T follicular helper cell (primary cell): Measurements from ENCODE around the gene AOPEP.

Experiments
- DNase-seq: peaks from one replicate; pipeline ENCODE4 v3.0.0-alpha.2; 2020; ENCODE audit warnings: low read depth

Gene AOPEP

DNA sequence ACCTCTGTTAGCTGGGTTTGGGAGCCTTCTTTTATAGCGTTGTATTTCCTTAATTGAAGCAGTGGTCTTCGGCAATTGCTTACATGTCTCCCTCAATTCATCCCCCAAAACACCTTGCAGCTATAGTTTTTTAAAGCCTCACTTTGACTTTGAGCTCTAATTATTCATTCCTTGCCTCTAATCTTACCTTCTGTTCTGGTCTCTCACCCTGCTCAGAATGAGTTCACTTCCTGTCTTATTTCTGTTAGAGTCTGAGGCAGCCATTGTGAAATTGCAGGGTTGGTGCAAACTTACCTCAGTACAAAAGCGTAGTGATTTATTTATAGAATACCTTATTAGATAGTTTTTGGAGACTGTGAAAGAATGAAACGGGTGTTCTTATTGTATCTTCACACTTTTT, 35.0 kb downstream of the AOPEP start:
- no peak for DNase-seq

DNA sequence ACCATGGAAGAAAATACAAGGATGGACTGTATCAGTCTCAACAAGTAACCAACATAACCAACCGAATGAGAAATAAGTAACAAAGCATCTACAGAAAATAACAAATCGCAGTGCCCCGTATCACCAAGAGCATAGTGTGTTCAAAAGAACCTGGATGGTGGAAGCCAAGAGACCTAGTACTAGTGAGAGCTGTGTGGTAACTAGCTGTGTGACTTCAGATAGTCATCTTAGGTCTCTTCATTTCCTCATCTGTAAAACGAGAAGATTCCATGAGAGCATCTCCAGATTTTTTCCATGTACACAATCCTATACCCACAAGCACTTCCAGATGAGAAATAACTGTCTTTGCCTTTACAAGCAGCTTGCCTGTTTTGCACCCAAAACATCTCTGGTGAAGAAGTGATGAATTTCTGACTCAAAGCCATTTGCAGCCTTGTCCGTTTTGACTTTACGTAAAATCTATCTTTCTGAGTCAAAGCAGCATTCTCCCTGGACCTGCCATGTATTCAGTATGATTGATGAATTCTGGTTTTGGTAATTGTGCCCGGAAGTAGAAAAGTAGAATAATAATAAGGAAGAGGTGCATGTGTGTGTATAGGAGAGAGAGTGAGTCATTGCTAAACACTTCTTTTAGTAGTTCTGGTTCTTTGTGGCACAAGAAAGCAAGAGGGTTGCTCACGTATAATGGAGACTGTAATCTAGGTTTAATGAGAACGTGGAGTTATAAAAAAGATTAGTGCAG, 41.0 kb downstream of the AOPEP start:
- no peak for DNase-seq

DNA sequence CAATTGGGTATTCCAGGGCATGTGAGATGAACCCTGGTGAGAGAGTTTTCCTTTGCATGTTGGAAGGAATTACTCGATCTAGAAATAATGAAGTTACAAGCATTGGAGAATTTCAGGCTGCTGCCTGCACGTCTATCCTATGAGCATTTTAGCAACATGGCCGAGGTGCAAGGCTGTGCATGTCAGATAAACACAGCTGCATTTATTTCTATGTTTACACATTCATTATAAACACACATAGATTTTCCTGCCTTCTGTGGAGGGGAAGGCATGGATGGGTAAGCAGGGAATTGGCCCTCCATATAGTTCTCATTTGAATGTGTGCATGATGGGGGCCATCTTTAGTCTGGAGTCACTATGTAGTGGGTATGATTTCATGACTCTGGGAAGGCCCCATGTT, 42.3 kb downstream of the AOPEP start:
- DNase-seq = no peak

DNA sequence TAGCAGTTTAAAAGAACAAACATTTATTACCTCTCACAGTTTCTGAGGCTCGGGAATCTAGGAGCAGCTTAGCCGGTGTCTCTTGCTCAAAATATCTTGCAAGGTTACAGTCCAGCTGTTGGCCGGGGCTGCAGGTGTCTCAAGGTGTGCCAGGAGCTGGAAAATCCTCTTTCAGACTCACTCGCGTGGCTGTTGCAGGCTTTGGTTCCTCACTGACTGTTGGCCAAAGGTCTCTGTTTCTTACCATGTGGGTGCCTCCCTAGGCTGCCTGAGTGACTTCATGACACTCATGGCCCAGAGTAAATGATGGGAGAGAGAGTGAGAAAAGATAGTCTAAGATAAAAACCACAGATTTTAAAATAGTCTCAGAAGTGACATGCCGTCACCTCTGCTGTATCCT, 43.8 kb downstream of the AOPEP start:
- no peak for DNase-seq

DNA sequence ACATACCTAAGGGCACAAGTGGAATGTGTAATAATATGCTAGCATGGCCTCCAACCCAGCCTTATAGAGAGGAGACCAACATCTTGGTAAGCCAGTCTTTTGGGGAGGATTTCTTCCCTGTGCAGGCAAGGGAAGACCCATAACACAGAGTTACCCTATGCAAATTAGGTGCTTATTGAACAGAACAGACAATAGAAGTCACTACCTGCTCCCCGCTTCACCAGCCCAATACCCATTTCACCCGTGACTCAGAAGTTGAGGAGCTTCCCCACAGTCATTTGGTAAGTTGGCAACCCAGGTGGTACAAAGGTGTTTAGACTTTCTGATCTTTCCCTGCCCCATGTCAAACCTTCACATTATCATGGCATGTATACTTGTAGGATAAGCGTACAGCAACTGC, 44.6 kb downstream of the AOPEP start:
- no peak for DNase-seq

DNA sequence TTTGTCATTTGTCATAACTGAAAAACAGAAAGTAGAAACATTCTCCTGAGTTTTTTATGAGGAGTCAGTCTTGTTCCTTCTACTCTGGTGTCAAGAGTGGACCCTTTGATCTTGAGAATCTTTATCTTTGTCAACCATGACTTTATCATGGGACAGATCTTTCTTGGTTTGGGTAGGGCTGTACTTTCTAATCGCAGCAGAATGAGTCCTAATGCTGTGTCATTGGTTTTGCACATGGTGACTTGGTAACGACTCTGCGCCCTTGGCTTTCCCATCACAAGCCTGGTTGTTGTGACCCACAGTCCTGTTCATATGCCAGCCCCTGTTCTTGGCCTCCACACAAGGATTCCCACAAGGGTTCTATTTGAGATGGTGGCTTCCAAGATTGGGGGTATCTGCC, 45.6 kb downstream of the AOPEP start:
- no peak for DNase-seq

DNA sequence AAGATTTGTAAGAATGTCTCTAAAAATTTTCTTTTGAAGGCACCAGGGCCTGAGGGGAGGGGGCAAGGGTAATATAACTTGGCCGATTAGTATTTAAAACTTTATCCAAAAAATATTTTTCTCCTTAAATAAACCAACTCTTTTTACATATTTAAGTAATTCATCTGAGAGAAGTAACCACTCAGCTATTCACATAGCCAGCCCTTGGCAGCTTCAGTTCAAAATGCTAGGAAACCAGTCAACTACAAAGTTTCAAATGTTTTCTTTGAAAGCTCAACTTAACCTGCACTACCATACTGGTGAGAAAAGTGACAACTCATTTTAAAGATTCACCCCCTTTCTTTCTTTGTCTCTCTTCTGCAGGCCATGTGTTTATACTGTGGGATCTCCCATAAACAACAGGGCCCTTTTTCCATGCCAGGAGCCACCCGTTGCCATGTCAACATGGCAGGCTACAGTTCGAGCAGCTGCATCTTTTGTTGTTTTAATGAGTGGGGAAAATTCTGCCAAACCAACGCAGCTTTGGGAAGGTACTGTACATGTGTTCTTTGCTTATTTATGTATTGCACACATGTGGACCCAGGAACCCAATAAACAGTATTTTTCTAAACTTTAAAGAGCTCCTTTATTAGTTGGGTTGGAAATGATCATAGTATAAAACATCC, 46.3 kb downstream of the AOPEP start:
- no peak for DNase-seq

DNA sequence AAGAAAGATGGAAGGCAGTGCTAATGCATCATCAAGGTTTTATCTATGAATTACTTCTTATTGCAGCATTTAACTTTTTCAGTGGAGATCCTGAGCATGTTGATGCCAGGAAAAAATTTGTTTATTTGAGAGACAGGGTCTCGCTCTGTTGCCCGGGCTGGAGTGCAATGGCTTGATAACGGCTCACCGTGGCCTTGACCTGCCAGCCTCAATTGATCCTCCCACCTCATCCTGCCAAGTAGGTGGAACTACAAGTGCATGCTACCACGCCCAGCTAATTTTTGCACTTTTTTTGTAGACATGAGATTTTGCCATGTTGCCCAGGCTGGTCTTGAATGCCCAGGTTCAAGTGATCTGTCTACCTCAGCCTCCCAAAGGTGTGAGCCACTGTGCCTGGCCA, 47.2 kb downstream of the AOPEP start:
- no peak for DNase-seq

DNA sequence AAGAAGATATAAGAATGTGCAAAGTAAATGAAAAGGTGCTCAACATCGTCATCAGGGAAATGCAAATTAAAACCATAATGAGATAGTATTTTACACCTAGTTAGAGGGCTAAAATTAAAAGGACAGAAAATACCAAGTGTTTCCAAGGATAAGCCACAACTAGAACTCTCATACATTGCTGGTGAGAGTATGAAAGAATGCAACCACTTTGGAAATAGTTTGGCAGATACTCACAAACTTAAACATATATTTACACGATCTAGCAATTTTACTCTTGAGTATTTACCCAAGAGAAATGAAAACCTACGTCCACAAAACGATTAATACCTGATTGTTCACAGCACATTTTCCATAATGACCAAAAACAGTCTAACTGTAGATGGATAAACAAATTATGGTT, 51.5 kb downstream of the AOPEP start:
- DNase-seq = no peak

DNA sequence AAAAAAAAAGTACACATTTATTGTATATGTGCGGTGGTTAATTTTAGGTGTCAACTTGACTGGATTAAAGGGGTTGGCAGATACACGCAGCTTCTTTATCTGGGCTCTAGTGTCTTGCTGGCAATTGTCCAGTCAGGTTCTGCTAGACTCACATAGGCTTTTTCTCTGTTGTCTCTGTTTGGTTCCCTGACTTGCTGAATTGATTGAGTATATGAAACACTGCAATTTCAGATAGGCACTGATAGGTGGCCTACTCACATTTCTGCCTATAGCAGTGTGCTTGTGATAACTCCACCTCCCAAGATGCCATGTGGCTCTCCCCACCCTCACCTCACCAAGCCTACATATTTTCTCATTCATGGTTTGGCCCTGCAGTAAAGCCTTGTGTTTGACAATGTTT, 52.5 kb downstream of the AOPEP start:
- no peak for DNase-seq

DNA sequence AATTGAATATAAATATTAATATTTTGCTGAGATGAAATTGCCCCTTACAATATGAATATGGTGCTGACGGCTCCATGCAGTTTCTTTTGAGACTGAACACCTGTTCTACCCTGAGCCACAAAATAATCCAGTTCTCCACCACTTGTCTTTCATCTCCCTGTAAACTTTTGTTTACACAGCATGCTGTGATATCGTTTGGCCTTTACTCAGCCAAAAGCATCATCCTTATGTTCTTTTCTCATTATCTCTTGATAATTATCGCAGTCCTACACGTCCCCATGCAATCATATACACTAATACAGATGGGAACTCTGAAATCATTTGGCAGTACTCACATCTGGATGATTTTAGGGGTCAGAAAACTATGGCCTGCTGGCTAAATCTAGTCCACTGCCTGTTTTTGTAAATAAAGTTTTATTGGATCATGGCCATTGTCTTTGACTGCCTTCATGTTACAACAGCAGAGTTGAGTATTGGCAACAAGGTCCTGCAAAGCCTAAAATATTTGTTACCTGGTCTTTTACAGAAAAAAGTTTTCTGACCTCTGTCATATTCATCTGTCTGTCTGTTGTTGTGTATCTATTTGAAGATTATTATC, 53.3 kb downstream of the AOPEP start:
- no peak for DNase-seq

DNA sequence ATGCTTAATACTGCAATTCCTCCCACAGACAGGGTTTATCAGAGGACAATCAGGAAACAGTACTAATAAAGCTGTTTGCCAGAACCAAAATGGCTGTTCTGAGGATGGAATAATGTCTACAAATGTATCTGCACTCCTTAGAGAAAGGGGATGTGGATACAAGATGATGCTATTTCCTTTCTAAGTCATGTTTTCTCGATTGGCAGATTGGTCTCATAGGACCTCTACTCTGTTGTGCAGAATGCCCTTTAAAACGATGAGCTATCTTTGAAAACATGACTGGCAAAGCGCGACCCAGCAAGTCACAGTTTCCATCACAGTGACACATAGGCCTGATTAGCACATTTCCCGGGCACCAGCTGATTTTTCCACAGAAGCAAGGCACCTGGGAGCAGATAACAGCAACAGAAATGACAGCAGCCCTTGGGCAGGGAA, 54.0 kb downstream of the AOPEP start:
- DNase-seq = no peak

DNA sequence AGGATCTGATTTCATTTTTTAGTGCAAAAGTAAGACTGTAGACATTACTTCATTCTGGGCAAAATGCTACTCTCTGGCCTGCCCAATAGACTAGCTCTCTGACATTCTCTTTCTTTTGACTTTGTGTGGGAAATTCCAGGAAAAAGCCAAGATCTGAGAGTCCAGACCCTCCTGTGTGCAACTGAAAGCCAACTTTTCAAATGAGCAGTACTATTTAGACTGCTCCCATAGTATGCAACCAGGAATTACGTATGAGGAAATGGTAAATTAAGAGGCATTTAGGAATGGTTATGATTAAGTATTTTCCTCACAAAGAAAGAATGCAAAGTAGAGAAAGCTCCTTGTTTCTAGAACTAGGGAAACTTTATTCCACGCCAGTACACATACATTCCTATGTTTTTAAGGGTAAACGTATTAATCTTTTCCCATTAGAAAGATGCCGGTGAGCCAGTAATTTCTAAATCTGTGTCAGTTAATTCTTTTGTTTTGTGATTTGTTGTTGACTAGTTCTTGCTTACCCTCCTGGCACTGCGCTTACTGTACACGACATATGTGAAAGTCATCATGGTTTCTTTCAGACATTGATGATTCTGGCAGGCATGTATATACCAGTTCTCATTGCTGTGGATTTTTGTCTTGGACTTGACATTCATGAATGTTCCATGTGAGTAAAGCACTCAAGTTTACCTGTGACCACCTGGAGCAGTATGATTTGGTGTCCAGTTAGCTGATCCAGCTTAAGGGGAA, 56.0 kb downstream of the AOPEP start:
- DNase-seq = no peak

DNA sequence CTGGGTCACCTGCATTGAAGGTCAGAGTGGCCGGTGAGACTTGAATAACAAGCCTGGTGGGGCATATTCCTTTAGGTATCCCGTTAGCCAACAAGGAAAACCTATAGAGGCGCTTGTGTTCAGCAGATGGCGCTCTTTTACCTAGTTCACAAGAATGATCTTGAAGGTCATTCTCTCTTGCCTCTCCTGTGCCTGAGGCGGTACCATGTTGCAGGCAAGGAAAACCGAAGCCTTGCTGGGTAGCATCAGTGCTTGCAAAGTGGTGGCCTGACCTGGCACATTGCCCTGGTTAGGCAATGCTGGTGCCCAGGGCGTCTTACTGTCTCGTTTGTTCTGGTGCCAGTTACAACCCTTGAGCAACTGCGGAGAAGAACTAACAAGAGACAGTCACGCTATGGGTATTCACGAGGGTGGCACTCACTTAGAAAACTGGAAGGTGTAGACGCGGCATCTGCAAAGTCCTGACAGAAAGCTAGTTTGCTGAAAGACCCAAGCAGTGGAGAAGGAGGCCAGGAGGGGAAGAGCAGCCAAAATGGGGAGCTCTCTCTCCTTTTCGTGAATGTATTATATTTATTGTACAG, 56.7 kb downstream of the AOPEP start:
- DNase-seq = peak; percentile 8

DNA sequence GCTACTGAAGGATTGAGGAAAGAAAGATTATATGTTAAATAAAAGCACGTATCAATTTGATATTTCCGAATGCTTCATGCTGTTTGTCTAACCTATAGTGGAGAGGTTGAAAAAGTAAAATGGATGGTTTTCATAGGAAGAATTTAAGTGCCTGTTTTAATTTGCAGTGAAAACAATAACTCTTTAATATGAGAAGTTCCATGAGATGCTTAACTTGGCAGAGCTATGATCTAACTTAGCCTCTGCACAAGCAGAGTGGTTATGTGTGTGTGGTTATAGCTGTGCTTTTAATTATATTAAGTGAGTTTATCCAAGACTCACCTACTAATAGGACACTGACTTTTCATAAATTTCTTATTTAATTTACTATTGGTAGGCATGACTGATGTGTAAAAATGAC, 57.4 kb downstream of the AOPEP start:
- DNase-seq = no peak

DNA sequence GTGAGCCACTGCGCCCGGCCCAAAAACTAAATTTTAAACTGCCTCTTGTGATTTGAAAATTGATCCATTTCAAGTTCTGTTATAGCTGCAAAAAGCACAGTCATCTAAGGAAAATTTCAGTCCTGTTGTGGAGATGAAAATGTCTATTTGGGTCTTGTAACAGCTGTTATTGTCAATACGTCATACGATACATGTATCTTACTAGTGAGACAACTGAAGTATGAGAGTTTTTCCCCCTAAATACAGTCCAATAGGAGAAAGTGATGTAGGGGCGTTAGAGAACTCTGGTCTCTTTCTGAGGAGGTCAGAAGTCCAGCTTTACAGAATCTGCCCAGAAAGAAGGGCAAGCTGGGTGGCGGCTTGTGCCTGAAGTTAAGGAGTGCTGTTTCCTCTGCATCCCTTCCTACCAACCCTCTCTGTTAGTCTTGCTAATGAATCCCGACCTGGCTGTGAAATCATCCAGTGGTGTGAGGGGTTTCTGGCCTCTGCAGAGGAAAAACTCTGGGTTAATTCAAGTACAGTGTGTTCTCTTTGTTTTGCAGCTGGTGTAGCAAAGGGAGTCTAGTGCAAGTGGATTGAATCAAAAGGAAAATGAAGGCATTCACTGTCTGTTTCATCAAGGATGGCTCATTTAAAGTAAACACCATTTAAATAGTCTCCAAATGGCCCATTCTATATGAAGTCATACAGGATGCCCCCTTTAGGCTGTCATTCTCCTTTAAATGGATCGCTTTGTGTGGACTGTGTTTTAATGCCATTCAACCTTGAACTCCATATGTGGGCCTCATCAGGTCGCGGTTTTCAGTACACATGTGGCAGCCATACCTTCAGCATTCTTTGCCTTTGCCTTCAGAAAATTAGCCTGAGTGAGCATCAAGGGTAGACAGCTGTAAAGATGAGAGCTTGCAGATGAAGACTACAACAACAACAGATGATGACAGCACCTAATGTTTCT, 59.0 kb downstream of the AOPEP start:
- no peak for DNase-seq

DNA sequence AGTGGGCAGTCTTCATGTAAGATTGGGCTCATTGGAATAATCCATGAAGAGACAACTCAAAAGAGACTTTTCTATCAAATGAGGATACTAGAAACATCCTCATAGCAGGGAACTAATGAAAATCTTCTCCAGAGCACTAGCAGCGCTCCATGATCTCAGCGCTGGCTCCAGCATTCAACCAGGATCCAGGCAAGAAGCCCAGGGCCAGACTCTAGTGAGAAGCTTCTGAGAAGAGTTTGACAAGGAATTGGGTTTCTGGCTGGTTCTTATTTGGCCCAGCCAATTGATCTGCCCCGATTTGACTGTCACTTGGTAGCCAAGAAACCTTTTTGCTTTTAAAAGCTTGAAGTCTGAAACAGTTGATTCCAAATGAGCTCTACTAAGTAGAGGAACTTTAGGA, 60.1 kb downstream of the AOPEP start:
- DNase-seq = no peak

DNA sequence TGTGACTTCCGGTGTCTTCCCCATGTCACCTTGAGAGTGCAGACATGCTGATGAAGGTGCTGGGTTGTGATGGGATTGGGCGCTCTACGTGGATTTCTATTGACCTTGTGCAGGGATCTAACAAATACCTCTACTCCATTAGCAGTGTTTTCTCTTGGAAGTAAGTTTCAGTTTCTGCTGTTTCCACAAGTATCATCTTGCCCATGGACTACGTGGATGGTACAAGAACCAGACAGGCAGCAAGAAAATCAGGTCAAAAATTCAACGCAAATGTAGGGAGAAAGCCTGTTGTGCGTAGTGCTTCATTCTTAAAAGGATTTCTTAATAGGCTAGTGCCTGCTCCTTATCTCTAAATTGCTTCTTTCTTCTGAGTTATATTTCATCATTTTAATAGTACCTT, 60.8 kb downstream of the AOPEP start:
- no peak for DNase-seq

DNA sequence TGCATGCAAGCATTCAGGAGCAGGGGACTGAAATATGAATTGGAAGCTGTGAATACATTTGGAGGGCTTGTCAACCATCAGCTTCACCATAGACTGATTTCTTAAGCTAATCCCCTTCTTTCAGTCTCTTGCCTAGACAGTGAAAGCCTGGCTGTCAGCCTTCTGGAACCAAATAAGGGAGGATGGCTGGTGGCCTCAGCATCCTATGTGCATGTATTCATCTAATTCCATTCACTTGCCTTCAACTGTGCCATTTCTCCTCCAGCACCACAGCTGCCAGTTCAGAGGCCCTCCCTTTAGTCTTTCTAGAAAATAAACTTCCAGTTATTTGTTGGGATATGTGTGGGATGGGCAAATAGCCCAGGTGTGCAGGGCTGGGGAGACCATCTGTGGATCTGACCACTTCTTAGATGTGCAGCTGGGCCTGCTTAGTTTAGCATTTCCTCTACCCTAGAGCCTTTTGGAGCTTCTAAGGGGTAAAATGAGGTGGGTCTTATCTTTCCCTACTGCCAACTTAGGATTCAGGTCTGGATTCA, 62.1 kb downstream of the AOPEP start:
- no peak for DNase-seq

DNA sequence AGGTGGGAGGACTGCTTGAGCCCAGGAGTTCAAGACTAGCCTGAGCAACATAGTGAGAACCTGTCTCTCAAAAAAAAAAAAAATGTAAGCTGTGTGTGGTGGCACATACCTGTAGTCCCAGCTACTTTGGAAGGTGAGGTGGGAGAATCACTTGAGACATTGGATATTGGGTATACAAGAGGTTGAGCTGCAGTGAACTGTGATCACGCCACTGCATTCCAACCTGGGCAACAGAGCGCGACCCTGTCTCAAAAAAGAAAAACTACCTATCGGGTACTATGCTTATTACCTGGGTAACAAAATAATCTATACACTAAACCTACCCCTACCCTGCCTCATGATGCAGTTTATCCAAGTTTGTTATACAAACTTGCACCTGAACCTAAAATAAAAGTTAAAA, 64.9 kb downstream of the AOPEP start:
- no peak for DNase-seq

DNA sequence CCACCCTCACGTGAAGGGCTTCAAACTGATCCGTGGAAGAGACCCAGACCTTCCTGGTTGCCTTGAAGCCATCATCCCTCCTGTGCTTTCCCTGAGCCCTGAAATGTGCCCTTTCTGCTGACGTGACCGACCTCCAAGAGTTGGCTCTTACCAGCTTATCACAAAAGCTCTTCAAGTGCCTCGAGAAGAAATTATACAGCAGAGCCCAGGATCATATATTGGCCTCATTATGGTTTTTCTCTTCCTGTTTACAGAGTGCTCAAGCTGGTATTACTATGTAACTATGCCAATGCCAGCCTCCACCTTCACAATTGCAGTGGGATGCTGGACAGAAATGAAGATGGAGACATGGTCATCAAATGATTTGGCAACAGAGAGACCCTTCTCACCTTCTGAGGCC, 66.0 kb downstream of the AOPEP start:
- no peak for DNase-seq
